Smooth muscle cell of the brain vasculature (primary cell): ENCODE data around the gene EXOSC5.
"Not testable (repeated sequence)": the region's sequence is repeated elsewhere in the genome, so short reads cannot be mapped to it uniquely, and the experiment has no call there.

Experiments
- DNase-seq: peaks from one replicate; pipeline ENCODE4 v3.0.0-alpha.2; 2012; ENCODE audit warnings: low read depth, low spot score

EXOSC5 gene

GRCh38 chr19:41397086-41398049 lies at the start of gene EXOSC5, which contains the start of gene BCKDHA:
TSS of gene EXOSC5 (minus strand) at chr19:41397359. CDS start at chr19:41397328, 31 bp downstream.
TSS of gene BCKDHA (plus strand) at chr19:41397818. CDS start at chr19:41397828, 10 bp downstream.
- DNase-seq = peak; percentile 100

DNA sequence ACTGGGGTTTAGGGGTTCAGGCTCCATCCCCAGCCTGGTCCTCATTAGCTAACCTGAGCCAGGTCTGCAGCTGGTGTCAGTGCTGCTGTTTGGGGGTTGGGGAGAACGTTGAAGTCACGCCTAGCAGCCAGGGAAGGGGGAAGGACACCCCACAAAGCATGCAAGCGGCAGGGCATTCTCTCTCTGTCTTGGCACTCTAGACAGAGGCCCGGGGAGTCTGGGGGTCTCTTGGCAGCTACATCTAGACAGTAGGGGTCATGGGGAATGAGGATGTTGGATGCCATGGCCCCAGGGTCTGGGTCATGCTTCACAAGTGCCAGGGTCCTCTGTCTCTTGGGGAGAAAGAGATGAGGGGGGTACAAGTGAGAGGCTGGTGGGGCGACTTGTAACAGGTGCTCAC lies 48.4 kb upstream of the EXOSC5 start:
- DNase-seq = no peak

DNA sequence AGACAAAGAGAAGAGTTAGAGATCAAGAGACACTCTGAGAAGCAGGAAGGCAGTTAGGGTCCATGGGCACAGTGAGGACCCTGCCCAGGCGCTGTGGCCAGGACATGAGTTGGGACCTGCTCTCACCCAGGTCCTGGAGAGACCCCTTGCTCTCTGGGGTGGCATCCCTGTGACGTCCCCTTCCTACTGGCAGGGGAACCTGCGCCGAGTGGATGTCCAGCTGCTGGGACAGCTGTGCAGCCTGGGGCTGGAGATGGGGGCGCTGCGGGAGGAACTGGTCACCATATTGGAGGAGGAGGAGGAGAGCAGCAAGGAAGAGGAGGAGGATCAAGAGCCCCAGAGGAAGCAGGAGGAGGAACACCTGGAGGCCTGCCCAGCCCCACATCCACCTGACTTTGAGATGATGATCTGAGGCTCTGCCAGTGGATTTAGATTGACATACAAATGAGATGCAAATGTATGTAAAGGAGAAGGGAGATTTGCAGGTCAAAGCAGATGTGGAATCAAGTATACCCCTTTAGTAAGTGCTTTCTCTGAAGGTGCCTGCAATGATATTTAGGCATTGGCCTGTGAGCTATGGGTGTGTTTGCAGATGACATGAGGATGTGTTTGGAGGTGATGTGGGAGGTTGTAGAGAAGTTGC lies 46.8 kb upstream of the EXOSC5 start:
- DNase-seq = no peak

DNA sequence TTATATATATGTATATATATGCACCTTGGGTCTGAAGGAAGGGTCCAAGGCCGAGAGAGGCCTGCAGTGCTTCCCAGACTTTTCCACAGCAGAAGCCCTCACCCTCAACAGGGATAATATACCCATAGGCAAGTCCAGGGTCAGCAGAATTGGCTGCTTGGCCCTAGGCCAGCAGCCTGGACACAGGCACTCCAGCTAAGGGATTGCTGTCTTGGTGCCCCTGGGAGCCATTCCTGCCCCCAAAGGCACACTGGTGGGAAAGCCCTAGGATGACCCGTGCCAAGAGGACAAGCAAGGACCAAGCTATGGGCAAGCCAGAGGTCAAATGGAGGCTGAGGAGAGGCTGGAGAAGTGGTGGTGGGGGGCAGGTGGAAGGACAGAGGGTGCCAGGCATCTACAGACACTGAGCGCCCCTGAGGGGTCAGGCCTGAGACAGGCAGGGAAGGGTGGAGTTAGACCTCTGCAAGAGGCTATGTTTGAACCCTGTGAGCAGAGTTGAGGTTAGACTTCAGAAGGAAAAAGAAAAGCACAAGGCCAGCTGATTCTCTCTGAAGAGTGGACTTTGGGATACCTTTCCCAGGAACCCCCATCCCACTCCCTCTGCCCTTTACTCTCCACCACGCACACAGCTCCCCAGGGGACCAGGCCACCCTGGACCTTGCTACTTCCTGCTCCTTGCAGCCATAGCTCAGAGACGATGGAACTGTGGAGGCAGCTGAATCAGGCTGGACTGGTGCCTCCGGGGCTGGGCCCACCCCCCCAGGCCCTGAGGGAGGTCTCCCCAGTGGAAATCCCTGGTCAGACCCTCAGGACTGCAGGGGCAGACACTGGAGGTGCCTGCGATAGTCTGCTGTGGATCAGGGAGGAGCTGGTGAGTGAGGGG lies 45.6 kb upstream of the EXOSC5 start, which contains the start of gene ERICH4:
Gene ERICH4 (plus strand): TSS at position 684 of the 883 bp plus-strand sequence. CDS start 14 bp downstream, at position 698.
- DNase-seq = no peak

GRCh38 chr19:41441321-41441945 lies 44.3 kb upstream of the EXOSC5 start:
- no peak for DNase-seq

- DNase-seq = peak; percentile 94
These were observed 42.5 kb upstream of the EXOSC5 start, which contains the start of gene DMAC2 for GRCh38 chr19:41439441-41440222. TSS of gene DMAC2 (minus strand) at chr19:41439912. CDS start at chr19:41439899, 13 bp downstream.

DNA sequence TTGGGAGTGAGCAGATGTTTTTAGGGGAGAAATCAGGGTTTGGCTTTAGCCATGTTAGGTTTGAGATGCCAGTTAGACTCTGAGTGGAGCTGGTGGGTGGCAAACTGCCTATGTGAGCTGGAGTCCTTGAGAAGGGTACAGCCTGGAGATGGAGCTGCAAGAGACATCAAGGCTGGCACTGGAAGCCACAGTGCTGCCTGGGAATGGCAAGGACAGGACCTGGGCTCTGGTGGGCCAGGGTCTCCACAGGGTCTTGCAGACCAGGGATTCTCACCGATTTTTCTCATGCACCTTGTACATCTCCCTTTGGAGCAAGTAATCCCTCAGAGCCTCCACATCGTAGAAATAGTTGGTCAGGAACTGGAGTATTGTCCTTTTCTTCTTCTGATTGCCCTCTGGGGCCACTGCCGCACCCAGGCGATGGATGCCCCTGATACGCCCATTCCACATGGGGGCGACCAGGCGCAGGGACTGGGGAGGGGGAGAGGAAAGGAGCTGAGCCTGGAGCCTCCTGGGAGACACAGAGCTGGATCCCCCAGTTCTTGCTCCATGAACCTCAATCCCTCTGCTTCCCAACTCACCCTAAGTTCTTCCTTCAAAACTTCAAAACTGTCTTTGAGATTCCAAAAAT lies 40.9 kb upstream of the EXOSC5 start:
- DNase-seq = no peak

DNA sequence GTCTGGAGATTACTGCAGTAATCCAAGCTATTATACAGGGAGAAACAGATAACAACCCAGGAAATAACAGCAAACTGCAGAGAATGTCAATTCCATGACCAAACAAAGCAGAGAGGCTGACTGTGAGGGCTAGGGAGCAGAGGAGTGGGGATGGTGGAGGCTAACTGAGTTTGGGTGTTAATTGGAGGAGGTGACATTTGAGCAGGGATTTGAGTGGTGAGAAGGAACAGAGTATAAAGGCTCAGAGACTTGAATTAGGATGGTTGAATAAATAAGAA lies 39.5 kb upstream of the EXOSC5 start:
- no peak for DNase-seq

- DNase-seq = no peak
These were observed 38.9 kb upstream of the EXOSC5 start for GRCh38 chr19:41435936-41436673.

- not testable (repeated sequence) for DNase-seq
These were observed 38.2 kb upstream of the EXOSC5 start for GRCh38 chr19:41435376-41435775.

DNA sequence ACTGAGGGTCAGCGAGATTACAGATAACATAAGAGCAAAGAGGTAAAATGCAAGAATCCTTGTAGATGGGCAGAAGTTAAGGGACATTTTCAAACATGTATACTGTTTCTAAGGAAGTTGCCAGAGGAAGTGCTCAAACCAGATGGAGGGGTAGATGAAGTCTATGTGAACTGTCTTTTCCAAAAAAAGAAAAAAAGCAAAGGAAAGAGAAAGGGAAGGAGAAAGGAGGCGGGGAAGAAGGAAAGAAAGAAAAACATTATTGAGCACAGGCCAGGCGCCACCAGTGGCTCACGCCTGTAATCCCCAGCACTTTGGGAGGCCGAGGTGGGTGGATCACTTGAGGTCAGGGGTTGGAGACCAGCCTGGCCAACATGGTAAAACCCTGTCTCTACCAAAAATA lies 37.3 kb upstream of the EXOSC5 start:
- no peak for DNase-seq

GRCh38 chr19:41433171-41433570 lies 36.0 kb upstream of the EXOSC5 start:
- DNase-seq = no peak

- no peak for DNase-seq
These were observed 34.5 kb upstream of the EXOSC5 start for GRCh38 chr19:41431426-41432386.

GRCh38 chr19:41430922-41431321 lies 33.8 kb upstream of the EXOSC5 start:
- DNase-seq = no peak

- DNase-seq = no peak
These were observed 31.3 kb upstream of the EXOSC5 start for GRCh38 chr19:41428481-41428859.

DNA sequence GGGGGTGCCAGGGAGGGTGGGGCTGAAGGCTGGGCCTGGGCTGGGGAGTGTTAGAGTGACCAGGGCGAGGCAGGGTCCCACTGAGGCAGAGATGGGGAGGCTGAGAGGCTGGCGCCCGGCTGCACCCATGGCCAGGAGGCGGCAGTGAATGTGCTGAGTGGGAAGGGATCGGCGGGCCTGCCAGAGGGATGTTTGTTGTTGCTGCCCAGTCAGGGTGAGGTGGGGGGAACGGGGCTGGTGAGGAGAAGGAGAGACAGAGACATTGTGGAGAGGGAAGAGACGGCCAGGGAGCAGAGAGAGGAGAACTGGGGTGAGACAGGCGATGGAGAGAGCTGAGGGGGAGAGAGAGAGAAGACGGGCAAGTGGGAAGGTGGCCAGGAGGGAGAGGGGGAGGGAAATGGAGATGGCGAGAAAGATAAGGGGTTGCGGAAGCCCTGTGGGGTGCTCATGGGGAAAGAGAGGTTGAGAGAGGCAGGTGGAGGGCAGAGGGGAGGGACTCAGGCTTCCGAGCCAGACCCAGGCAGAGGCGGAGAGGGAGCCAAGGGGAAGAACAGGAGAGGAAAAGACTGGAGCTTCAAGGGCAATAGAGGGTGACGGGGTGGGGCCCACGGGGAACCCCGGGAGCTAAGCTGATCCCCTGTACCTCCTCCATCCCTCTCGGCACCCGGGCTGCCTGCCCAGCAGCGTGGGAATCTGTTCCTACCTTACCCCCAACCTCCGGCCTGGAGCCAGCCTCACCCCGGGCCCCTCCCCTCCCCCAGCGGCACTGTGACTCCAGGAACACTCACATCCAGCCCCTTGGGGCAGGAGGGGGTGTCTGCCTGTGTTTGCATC lies 30.7 kb upstream of the EXOSC5 start:
- no peak for DNase-seq

- DNase-seq = peak; percentile 21
These were observed 29.9 kb upstream of the EXOSC5 start, which contains the start of gene B3GNT8 for GRCh38 chr19:41426952-41427646. TSS of gene B3GNT8 (minus strand) at chr19:41427374. CDS start at chr19:41426778, 596 bp downstream.
